Brain microvascular endothelial cell (primary cell): ENCODE measurements around the gene KIF13A.
"Not testable (repeated sequence)": the region's sequence is repeated elsewhere in the genome, so short reads cannot be mapped to it uniquely, and the experiment has no call there.

Source experiments
- DNase-seq: peaks from one replicate; pipeline ENCODE4 v3.0.0-alpha.2; 2020
- H3K27ac ChIP-seq: fragments of 250-450 bp; sonication (Bioruptor Pico); 2 replicates; pipeline ENCODE4 v1.5.1; 2020; ENCODE audit warnings: mild to moderate bottlenecking, moderate library complexity
- H3K27me3 ChIP-seq: fragments of 250-450 bp; sonication (Bioruptor Pico); replicated peaks from 2 replicates; pipeline ENCODE4 v1.5.1; 2020; ENCODE audit warnings: mild to moderate bottlenecking
- H3K36me3 ChIP-seq: fragments of 250-450 bp; sonication (Bioruptor Pico); replicated peaks from 2 replicates; pipeline ENCODE4 v1.5.1; 2020; ENCODE audit warnings: mild to moderate bottlenecking
- H3K4me3 ChIP-seq: 2 replicates; pipeline ENCODE4 v1.5.1; 2011; ENCODE audit warnings: low read depth, mild to moderate bottlenecking, control low read depth, low read length, moderate library complexity
- CTCF ChIP-seq: IDR thresholded peaks from 2 replicates; pipeline ENCODE4 v1.5.1; 2011; ENCODE audit warnings: low read depth, mild to moderate bottlenecking, moderate library complexity, low read length, control low read depth, inconsistent platforms; ENCODE audit errors: missing control alignments
- in situ Hi-C: cut with HindIII; loops from 2 replicates; pipeline ENCODE4 v1.10.0; 2017; ENCODE audit warnings: low sequenced_read_pairs, low pct_ligation_motif_present

The KIF13A gene

GRCh38 chr6:17950095-17950494, 37.3 kb downstream of the KIF13A start:
- H3K36me3 ChIP-seq = no peaks in the 10 kb centered on the region
- no peak for TF ChIP-seq CTCF
- H3K4me3 ChIP-seq = no peak overlapping the region
- DNase-seq = no peak
- H3K27ac ChIP-seq = no peak overlapping the region
- in situ Hi-C loops = no loop called here
- H3K27me3 ChIP-seq = no peaks in the 10 kb centered on the region

GRCh38 chr6:17949168-17949567, 38.3 kb downstream of the KIF13A start:
- Histone ChIP-seq H3K4me3 (no peak overlapping the region), H3K27me3 (no peaks in the 10 kb centered on the region), H3K27ac (no peak overlapping the region), H3K36me3 (no peaks in the 10 kb centered on the region)
- in situ Hi-C loops = no loop called here
- no peak for TF ChIP-seq CTCF
- DNase-seq = no peak

GRCh38 chr6:17948725-17949124, 38.7 kb downstream of the KIF13A start:
- H3K27ac ChIP-seq = no peak overlapping the region
- no peak for TF ChIP-seq CTCF
- in situ Hi-C loops = no loop called here
- H3K27me3 ChIP-seq = no peaks in the 10 kb centered on the region
- no peak overlapping the region for H3K4me3 ChIP-seq
- no peaks in the 10 kb centered on the region for H3K36me3 ChIP-seq
- DNase-seq = no peak

GRCh38 chr6:17947574-17947973, 39.9 kb downstream of the KIF13A start:
- not testable (repeated sequence) for DNase-seq, H3K27ac ChIP-seq

GRCh38 chr6:17945575-17945974, 41.9 kb downstream of the KIF13A start:
- Histone ChIP-seq H3K27me3 (no peaks in the 10 kb centered on the region), H3K27ac (peak overlapping the region; percentile 13), H3K4me3 (no peak overlapping the region), H3K36me3 (no peaks in the 10 kb centered on the region)
- no peak for DNase-seq
- no peak for TF ChIP-seq CTCF
- in situ Hi-C loops = no loop called here

More at GRCh38 chr6:17947574-17947973, 39.9 kb downstream of the KIF13A start:
- H3K4me3 ChIP-seq, H3K27me3 ChIP-seq, in situ Hi-C loops, H3K36me3 ChIP-seq: not testable (repeated sequence)

- peak; percentile 67 for DNase-seq
- Histone ChIP-seq H3K27ac (peak overlapping the region; percentile 34), H3K36me3 (no peaks in the 10 kb centered on the region), H3K4me3 (no peak overlapping the region), H3K27me3 (no peaks in the 10 kb centered on the region)
- TF ChIP-seq CTCF = no peak
- in situ Hi-C loops = no loop called here
These were observed 42.3 kb downstream of the KIF13A start for GRCh38 chr6:17945111-17945510.
